BLaER1 treated with 17β-estradiol and CSF1 and Interleukin-3, amounts not matched to agents 10 nM and 100 nM (cell line): Measurements from ENCODE around the gene CRIP1.

ENCODE experiments used
- H3K27ac ChIP-seq, 11 experiments: shearing (Covaris generic); formaldehyde crosslinking; 2 replicates each; pipeline ENCODE4 v1.8.1; 2022
- H3K27me3 ChIP-seq, 11 experiments: shearing (Covaris generic); formaldehyde crosslinking; 2 replicates each; pipeline ENCODE4 v1.8.1; 2022
- H3K36me3 ChIP-seq, 11 experiments: shearing (Covaris generic); formaldehyde crosslinking; 2 replicates each; pipeline ENCODE4 v1.8.1; 2022
- H3K4me1 ChIP-seq, 10 experiments: shearing (Covaris generic); formaldehyde crosslinking; 2 replicates each; pipeline ENCODE4 v1.8.1; 2022
- H3K4me2 ChIP-seq, 11 experiments: shearing (Covaris generic); formaldehyde crosslinking; 2 replicates each; pipeline ENCODE4 v1.8.1; 2022
- H3K4me3 ChIP-seq, 10 experiments: shearing (Covaris generic); formaldehyde crosslinking; 2 replicates each; pipeline ENCODE4 v1.8.1; 2022
- H3K9ac ChIP-seq, 11 experiments: shearing (Covaris generic); formaldehyde crosslinking; 2 replicates each; pipeline ENCODE4 v1.8.1; 2022
- H3K9me3 ChIP-seq, 11 experiments: shearing (Covaris generic); formaldehyde crosslinking; replicated peaks in 1 of 11; 2 replicates each; pipeline ENCODE4 v1.8.1; 2022
- H4K20me1 ChIP-seq, 11 experiments: shearing (Covaris generic); formaldehyde crosslinking; 2 replicates each; pipeline ENCODE4 v1.8.1; 2022
- Cebpa-rat ChIP-seq, 11 experiments: shearing (Covaris generic); IDR thresholded peaks; 2 replicates each; pipeline ENCODE4 v1.8.1; 2022

CRIP1 gene

DNA sequence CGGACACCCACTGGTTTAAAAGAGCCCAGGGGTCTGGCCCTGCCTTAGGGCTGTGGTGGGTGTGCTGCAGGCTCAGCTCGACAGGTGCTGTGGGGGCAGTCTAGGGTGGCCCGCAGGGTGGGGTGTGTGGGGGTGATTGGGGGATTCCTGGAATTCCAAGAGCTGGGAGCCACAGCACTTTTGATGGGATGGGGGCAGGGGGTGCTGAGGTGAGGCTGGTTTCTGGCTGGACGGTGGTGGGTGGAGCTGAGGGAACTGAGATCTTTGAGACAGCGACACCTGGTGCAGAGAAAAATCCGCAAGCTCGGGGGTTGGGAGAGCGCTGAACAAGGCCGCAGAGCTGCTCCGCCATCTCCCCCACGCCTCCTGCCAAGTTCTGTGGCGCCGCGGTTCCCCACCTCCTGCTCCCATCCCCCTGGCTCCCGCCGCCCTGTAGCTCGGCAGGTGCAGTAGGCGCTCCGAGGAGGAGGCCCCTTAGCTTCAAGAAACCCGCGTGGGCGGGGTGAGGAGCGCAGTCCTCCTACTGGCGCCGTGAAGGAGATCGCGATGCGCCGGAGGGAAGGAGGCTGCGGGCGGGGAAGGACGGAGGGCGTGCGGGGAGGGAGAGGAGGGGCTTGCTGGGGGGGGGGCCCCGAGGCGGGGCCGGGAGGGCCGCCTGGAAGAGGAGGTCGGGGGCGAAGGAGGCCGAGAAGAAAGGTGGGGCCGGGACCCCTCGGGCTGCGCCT is 3.0 kb downstream of the CRIP1 start:
- peak overlapping the region; percentile 76 to 89 (median 85) for H3K9ac ChIP-seq
- no peak for TF ChIP-seq Cebpa-rat (IDR thresholded peaks at IDR 0.05)
- H3K4me3 ChIP-seq: peak overlapping the region; percentile 64 to 76 (median 70)
- peak overlapping the region; percentile 72 to 92 (median 78) for H3K27ac ChIP-seq
- peaks cover 0 to 46% (median 16%) of the 10 kb centered on the region in 11 experiments; a peak in 15 of 22 replicates for H4K20me1 ChIP-seq
- peaks cover 45 to 66% (median 59%) of the 10 kb centered on the region in 10 experiments for H3K4me1 ChIP-seq
- no peaks in the 10 kb centered on the region for H3K9me3 ChIP-seq
- peaks cover 26 to 40% (median 37%) of the 10 kb centered on the region in 11 experiments for H3K27me3 ChIP-seq
- H3K36me3 ChIP-seq: peaks cover 0 to 25% (median 0%) of the 10 kb centered on the region in 11 experiments; a peak in 8 of 22 replicates
- peak overlapping the region; percentile 97 to 100 (median 100) for H3K4me2 ChIP-seq

DNA sequence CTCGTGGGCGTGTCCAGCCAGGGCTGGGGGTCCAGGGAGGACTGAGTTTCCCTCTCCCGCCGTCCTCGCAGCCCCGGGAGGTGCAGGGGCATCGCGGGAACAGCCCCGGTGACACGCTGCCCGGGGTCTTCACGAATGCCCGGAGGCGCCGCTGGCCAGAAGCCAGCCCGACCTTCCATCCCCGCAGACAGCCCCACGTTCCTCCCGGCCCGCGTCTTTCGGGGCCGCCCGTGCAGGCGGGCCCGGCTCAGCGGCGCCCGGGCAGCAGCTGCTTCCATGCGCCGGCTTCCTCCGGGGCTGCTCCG is 3.5 kb downstream of the CRIP1 start:
- peak overlapping the region; percentile 76 to 89 (median 85) for H3K9ac ChIP-seq
- H3K27ac ChIP-seq: peak overlapping the region; percentile 72 to 92 (median 78)
- peaks cover 0 to 25% (median 0%) of the 10 kb centered on the region in 11 experiments; a peak in 10 of 22 replicates for H3K36me3 ChIP-seq
- no peak for TF ChIP-seq Cebpa-rat (IDR thresholded peaks at IDR 0.05)
- H3K9me3 ChIP-seq: no peaks in the 10 kb centered on the region
- peak overlapping the region; percentile 97 to 100 (median 100) for H3K4me2 ChIP-seq
- peaks cover 40 to 61% (median 53%) of the 10 kb centered on the region in 10 experiments for H3K4me1 ChIP-seq
- peak overlapping the region; percentile 64 to 76 (median 70) for H3K4me3 ChIP-seq
- peaks cover 23 to 37% (median 35%) of the 10 kb centered on the region in 11 experiments for H3K27me3 ChIP-seq
- peaks cover 0 to 49% (median 19%) of the 10 kb centered on the region in 11 experiments; a peak in 16 of 22 replicates for H4K20me1 ChIP-seq

DNA sequence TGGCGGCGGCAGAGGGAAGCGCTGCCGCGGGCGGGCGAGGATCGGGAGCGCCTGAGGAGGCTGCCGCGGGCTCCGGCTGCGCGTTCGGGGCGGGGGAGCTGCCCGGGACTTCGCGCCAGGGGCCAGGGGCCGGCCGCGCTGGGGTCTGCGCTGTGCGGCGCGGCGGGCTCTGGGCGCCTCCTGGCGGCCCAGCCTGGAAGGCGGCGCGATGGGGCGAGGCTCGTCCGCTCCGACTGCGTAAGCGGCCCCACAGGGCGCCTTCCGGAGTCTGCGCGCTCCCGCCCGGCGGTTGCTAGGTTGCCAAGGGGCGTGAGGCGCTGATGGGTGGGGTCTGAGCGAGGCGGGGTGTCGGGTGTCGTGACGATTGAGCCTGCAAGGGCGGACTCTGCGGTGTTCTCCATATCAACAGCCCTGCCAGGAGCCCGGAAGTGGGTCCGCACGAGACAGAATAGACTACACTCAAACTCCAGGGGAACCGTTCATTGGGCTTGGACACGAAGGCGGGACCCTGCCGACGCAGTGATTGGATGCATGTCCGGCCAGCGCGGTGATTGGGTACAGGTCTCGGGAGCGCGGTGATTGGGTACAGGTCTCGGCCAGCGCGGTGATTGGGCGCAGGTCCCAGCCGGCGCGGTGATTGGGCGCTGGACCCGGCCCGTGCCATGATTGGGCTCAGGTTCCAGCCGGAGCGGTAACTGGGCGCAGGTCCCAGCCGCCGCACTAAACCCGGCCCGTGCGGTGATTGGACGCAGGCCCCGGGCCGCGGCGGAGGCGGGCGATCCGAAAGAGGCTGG is 4.1 kb downstream of the CRIP1 start, which contains the start of gene TEDC1:
Gene TEDC1, plus strand, starts transcription at position 675 of the 794 bp plus-strand sequence. CDS start 130 bp downstream, outside the sequence.
- H3K9me3 ChIP-seq: no peaks in the 10 kb centered on the region
- H4K20me1 ChIP-seq: peaks cover 0 to 51% (median 22%) of the 10 kb centered on the region in 11 experiments; a peak in 16 of 22 replicates
- H3K4me2 ChIP-seq: peak within 1 kb of the TSS; percentile 97 to 100 (median 100)
- H3K36me3 ChIP-seq: peaks cover 0 to 25% (median 0%) of the 10 kb centered on the region in 11 experiments; a peak in 10 of 22 replicates
- peaks cover 17 to 31% (median 30%) of the 10 kb centered on the region in 11 experiments for H3K27me3 ChIP-seq
- H3K27ac ChIP-seq: peak within 1 kb of the TSS; percentile 72 to 96 (median 91)
- H3K9ac ChIP-seq: peak within 1 kb of the TSS; percentile 86 to 94 (median 91)
- peaks cover 36 to 56% (median 48%) of the 10 kb centered on the region in 10 experiments for H3K4me1 ChIP-seq
- no peak for TF ChIP-seq Cebpa-rat (IDR thresholded peaks at IDR 0.05)
- peak within 1 kb of the TSS; percentile 73 to 89 (median 81) for H3K4me3 ChIP-seq

DNA sequence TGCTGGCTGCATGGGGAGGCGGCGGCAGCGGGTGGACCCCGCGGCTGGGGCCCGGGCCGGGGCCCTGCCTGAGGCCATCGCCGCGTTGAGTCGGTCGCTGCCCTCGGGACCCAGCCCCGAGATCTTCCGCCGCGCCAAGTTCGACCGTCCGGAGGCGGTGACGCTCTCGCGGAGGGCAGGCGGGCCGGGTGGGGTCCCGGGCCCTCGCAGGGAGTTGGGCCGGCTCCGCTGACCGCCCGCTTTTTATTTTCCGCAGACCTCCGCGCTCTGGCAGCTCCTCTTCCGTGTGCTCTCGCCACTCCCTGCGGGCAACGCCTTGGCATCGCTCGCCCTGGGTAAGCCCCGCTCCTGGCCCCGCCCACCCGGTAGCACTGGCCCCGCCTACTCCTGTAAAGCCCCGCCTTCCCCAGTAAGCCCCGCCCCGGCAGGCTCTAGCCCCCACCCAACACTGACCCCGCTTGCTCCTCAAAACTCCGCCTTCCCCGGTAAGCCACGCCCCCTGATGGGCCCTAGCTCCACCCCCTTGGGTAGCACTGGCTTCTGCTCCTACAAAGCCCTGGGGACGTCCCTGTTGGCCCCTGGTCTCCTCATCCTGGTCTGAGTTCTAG is 4.8 kb downstream of the CRIP1 start:
- Histone ChIP-seq H3K4me1 (peaks cover 29 to 49% (median 41%) of the 10 kb centered on the region in 10 experiments), H3K27ac (peak overlapping the region in 10 of 11 experiments; percentile 82 to 96 (median 92); a peak in 21 of 22 replicates), H3K9ac (peak overlapping the region; percentile 76 to 94 (median 91); a peak in 21 of 22 replicates), H3K4me3 (peak overlapping the region; percentile 65 to 89 (median 81)), H3K36me3 (peaks cover 0 to 28% (median 0%) of the 10 kb centered on the region in 11 experiments; a peak in 10 of 22 replicates), H3K4me2 (peak overlapping the region; percentile 71 to 96 (median 86)), H4K20me1 (peaks cover 0 to 47% (median 17%) of the 10 kb centered on the region in 11 experiments; a peak in 16 of 22 replicates), H3K27me3 (peaks cover 10 to 24% (median 23%) of the 10 kb centered on the region in 11 experiments), H3K9me3 (no peaks in the 10 kb centered on the region)
- TF ChIP-seq Cebpa-rat (IDR thresholded peaks at IDR 0.05): no peak

DNA sequence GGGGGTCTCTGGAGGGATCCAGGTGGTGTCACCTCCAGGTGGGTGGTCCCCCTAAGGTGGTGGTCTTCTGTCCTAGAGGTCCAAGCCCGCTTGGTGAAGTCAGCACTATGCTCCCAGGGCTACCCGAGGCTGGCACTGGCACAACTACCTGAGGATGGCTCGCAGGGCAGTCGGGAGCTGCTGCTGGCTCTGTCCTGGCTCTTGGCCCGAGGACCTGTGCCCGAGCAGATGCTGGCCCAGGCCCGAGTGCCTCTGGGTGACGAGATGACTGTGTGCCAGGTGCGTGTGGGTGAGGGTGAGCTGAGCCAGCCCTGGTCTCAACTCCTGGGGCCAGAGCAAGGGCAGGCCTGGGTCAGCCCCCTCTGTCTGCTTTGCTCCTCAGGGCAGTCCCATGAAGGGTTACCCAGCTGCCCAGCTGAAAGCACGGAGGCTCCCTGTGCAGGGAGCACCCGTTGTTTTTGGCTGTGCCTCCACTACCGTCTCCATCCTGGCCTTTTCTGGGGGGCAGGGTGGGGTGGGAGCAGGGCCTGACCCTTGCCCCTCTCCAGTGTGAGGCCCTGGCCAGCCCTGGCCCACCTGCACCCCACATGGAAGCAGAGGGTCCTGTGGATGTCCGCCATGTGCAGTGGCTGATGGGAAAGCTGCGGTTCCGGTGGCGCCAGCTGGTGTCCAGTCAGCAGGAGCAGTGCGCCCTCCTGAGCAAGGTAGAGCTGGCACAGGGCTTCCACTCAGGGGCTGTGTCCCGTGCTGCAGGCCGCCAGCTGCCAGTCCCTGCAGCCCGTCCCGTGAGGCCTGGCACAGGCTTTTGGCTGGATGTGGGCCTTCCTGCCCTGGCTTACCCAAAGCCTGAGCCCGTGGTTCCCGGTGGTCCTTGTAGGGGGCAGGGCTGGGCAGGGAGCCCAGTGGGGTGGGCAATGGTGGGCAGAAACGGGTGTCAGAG is 5.6 kb downstream of the CRIP1 start:
- H3K9ac ChIP-seq: peak overlapping the region in 6 of 11 experiments; percentile 8 to 90 (median 22); a peak in 5 of 22 replicates
- TF ChIP-seq Cebpa-rat (IDR thresholded peaks at IDR 0.05): no peak
- H3K27me3 ChIP-seq: peaks cover 2 to 16% (median 14%) of the 10 kb centered on the region in 11 experiments
- no peak overlapping the region; a peak in 2 of 22 replicates for H3K27ac ChIP-seq
- H3K4me2 ChIP-seq: peak overlapping the region; percentile 34 to 96 (median 86); a peak in 20 of 22 replicates
- H3K4me1 ChIP-seq: peaks cover 21 to 40% (median 33%) of the 10 kb centered on the region in 10 experiments
- H3K36me3 ChIP-seq: peaks cover 0 to 32% (median 0%) of the 10 kb centered on the region in 11 experiments; a peak in 10 of 22 replicates
- H3K9me3 ChIP-seq: no peaks in the 10 kb centered on the region
- peak overlapping the region in 9 of 10 experiments; percentile 74 to 89 (median 84); a peak in 13 of 20 replicates for H3K4me3 ChIP-seq
- H4K20me1 ChIP-seq: peaks cover 0 to 55% (median 17%) of the 10 kb centered on the region in 11 experiments; a peak in 16 of 22 replicates

DNA sequence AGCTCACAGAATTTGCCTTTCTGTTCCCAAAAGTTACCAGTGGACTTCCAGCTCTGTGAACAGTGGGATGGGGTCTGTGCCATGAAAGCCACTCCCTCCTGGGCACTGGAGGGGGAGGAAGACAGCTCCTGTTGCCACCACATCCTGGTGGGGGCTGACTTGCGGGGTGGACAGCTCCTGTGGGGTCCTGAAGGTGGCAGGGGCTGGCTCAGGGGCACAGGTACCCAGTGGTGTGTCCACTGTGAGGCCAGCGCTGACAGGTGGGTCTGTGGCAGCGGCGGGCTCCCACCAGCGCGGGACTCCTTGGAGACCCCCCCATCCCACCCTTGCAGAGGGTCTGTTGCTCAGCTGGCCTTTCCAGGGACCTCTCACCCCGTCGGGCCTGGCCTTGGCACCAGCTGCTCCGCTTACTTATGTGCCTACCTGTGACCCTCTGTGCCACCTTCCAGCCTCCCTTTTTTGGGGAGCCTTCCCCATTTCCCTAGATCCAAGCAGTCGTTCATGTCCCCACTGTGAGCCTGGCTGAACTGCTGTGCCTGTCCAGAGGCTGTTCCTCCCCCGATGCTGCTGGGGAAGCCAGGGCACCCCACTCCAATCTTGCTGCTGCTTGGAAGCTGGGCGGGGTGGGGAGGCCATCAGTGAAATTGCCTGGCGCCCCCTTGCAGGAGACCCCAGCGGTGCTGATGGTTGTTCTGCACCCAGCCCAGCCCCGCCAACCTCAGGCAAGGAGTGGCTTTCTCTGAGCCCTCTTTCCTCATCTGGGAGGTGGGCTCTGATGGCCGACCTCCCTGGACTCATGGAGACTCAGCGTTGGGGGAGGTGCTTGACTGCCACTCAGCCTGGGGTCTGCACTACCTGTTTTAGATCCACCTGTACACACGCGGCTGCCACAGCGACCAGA is 6.5 kb downstream of the CRIP1 start:
- Histone ChIP-seq H4K20me1 (peaks cover 0 to 65% (median 17%) of the 10 kb centered on the region in 11 experiments; a peak in 17 of 22 replicates), H3K4me2 (no peak overlapping the region), H3K36me3 (peaks cover 0 to 42% (median 5%) of the 10 kb centered on the region in 11 experiments; a peak in 12 of 22 replicates), H3K4me3 (no peak overlapping the region), H3K9me3 (no peaks in the 10 kb centered on the region), H3K27me3 (peaks cover 0 to 7% (median 6%) of the 10 kb centered on the region in 11 experiments; a peak in 10 of 22 replicates), H3K4me1 (peaks cover 14 to 31% (median 24%) of the 10 kb centered on the region in 10 experiments), H3K27ac (no peak overlapping the region), H3K9ac (peak overlapping the region in 1 of 11 experiments; percentile 14; a peak in 1 of 22 replicates)
- TF ChIP-seq Cebpa-rat (IDR thresholded peaks at IDR 0.05): no peak
